Measurements from ENCODE around the gene RPS15.

DNA sequence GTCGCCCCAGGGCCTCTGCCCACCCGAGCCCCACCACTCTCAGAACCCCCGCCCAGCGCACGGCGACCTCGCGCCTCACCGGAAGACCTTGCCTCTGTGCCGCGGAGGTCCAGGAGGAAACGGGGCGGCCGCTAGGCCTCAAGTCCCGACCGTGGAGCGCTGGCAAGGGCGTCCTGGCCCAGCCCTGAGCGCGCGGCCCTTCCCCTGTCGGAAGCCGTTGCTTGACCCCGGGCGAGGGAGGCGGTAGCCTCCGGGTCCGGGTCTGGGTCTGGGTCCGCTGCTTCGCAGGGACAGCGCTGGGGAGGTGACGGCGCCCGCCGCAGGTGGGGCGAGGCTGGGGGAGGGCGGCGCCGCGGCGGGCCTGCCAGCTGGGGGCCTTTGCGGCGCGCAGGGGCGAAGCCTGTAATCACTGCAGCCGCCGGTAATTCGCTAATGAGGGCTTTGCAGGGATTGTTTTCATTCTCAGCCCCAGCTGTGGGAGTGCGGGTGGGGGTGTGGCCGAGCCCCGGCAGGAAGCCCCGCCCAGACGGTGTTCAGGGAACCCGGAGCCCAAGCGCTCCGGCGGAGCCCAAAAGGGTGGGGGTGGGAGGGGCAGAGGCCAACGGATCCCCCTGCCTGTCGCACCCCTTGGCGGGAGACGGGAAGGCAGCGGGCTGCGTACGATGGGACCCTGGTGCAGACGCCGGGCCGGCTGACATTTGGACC lies 32.3 kb downstream of the RPS15 start:
- TF ChIP-seq MAFK (conservative IDR thresholded peaks at IDR 0.05 in 1 of 2, IDR thresholded peaks at IDR 0.05 in 1 of 2; ENCODE audit: low read length in 2 of 2), result no peak
- no peak for TF ChIP-seq ZNF790 (CRISPR knock-in tag; IDR thresholded peaks at IDR 0.05; ENCODE audit: borderline replicate concordance)
- TF ChIP-seq SIN3A (IDR thresholded peaks at IDR 0.05; ENCODE audit: borderline replicate concordance, low read depth, low read length), result no peak
- peak; percentile 55 for TF ChIP-seq KDM5B (CRISPR knock-in tag; IDR thresholded peaks at IDR 0.05; ENCODE audit: borderline replicate concordance)
- TF ChIP-seq, protein P1, sequence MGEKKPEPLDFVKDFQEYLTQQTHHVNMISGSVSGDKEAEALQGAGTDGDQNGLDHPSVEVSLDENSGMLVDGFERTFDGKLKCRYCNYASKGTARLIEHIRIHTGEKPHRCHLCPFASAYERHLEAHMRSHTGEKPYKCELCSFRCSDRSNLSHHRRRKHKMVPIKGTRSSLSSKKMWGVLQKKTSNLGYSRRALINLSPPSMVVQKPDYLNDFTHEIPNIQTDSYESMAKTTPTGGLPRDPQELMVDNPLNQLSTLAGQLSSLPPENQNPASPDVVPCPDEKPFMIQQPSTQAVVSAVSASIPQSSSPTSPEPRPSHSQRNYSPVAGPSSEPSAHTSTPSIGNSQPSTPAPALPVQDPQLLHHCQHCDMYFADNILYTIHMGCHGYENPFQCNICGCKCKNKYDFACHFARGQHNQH (CRISPR knock-in tag; IDR thresholded peaks at IDR 0.05), result no peak
- no peak for TF ChIP-seq CREB1 (IDR thresholded peaks at IDR 0.05)
- TF ChIP-seq CREB1 (CRISPR knock-in tag; IDR thresholded peaks at IDR 0.05), result no peak
- TF ChIP-seq EHMT2 (IDR thresholded peaks at IDR 0.05; ENCODE audit: borderline replicate concordance, low read depth, low read length), result no peak
- TF ChIP-seq, protein P2, sequence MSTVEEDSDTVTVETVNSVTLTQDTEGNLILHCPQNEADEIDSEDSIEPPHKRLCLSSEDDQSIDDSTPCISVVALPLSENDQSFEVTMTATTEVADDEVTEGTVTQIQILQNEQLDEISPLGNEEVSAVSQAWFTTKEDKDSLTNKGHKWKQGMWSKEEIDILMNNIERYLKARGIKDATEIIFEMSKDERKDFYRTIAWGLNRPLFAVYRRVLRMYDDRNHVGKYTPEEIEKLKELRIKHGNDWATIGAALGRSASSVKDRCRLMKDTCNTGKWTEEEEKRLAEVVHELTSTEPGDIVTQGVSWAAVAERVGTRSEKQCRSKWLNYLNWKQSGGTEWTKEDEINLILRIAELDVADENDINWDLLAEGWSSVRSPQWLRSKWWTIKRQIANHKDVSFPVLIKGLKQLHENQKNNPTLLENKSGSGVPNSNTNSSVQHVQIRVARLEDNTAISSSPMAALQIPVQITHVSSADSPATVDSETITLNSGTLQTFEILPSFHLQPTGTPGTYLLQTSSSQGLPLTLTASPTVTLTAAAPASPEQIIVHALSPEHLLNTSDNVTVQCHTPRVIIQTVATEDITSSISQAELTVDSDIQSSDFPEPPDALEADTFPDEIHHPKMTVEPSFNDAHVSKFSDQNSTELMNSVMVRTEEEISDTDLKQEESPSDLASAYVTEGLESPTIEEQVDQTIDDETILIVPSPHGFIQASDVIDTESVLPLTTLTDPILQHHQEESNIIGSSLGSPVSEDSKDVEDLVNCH (CRISPR knock-in tag; IDR thresholded peaks at IDR 0.05), result no peak
- no peak for TF ChIP-seq ZKSCAN5 (CRISPR knock-in tag; IDR thresholded peaks at IDR 0.05)
- no peak for TF ChIP-seq GABPA (IDR thresholded peaks at IDR 0.05; ENCODE audit: low read depth, low read length)
- TF ChIP-seq GABPA (CRISPR knock-in tag; IDR thresholded peaks at IDR 0.05; ENCODE audit: low read depth), result no peak
- TF ChIP-seq MXI1 (IDR thresholded peaks at IDR 0.05; ENCODE audit: borderline replicate concordance, low read depth, low read length), result no peak
- TF ChIP-seq ETV5 (CRISPR knock-in tag; IDR thresholded peaks at IDR 0.05; ENCODE audit: borderline replicate concordance), result no peak
- no peak for TF ChIP-seq FOXK2 (IDR thresholded peaks at IDR 0.05)
